ENCODE measurements around the gene PIP4K2B. TPM values are rescaled to one million over a fixed set of nuclear protein-coding genes. Genes with fewer than 3 reads are reported as not detected.
A peak's percentile ranks its signal among the peaks of the same experiment; 100 is the strongest.

The PIP4K2B gene
- total RNA-seq, 1 experiment from 2014 or later, result 42.3 TPM

- POLR2A ChIA-PET, result interaction anchor here (0.6 kb wide), 2 partner anchors 42 to 92 kb away, joined by 4 to 9 read pairs; no protein-coding TSS in a partner anchor
- intact Hi-C loops (cut with micrococcal nuclease; ENCODE audit: unreplicated experiment), result no loop called here
- Histone ChIP-seq H3K36me3 (ENCODE audit: control insufficient read depth, insufficient read depth, low read length) (peaks cover 9% of the 10 kb centered on the region), H3K27me3 (ENCODE audit: control insufficient read depth, insufficient read depth, low read length) (no peaks in the 10 kb centered on the region), H3K27ac (ENCODE audit: low read length) (peak within 1 kb of the TSS; percentile 96), H3K9me3 (ENCODE audit: control insufficient read depth, insufficient read depth, low read depth, low read length) (no peaks in the 10 kb centered on the region), H3K4me3 (ENCODE audit: low read depth in 2 of 2, low read length in 2 of 2) (peak within 1 kb of the TSS; percentile 76 to 90), H3K4me1 (ENCODE audit: control insufficient read depth, insufficient read depth, low read length) (no peaks in the 10 kb centered on the region)
- TF ChIP-seq REST (IDR thresholded peaks at IDR 0.05; ENCODE audit: insufficient read depth in 1 of 2, low read depth in 2 of 2, low read length in 1 of 2) (no peak), CTCF (IDR thresholded peaks at IDR 0.05) (no peak), TCF7L2 (IDR thresholded peaks at IDR 0.05; ENCODE audit: low read depth, low read length) (no peak), POLR2AphosphoS5 (IDR thresholded peaks at IDR 0.05; ENCODE audit: low read depth, low read length) (peak; percentile 77), SIN3A (IDR thresholded peaks at IDR 0.05; ENCODE audit: borderline replicate concordance, insufficient read depth, low read depth, low read length) (0 out of 2 replicates have a peak, but pooled peaks have one; percentile 47)
- no TSS peak for BruUV-seq (replicated peaks)
- CTCF ChIA-PET, result interaction anchor here (0.6 to 0.7 kb wide), 2 partner anchors 11 to 16 kb away, joined by 7 to 17 read pairs; no protein-coding TSS in a partner anchor
- ATAC-seq (peak; percentile 81), DNase-seq (ENCODE audit: low read depth, low spot score) (peak; percentile 91)
- in situ Hi-C loops (cut with HindIII; ENCODE audit: low pct_unique_long_range_greater_than_20kb, low sequenced_read_pairs), result no loop called here
Observed at GRCh38 chr17:38752308-38753070, 46.9 kb downstream of the PIP4K2B start, which contains the start of gene PSMB3. TSS of gene PSMB3 (plus strand) at chr17:38752741. CDS start at chr17:38752827, 86 bp downstream.

GRCh38 chr17:38751808-38752307 is 47.5 kb downstream of the PIP4K2B start:
- peak; percentile 25 for ATAC-seq
- intact Hi-C loops (cut with micrococcal nuclease; ENCODE audit: unreplicated experiment), result no loop called here

More at GRCh38 chr17:38751808-38752307, 47.5 kb downstream of the PIP4K2B start:
- DNase-seq (ENCODE audit: low read depth, low spot score), result no peak
- peak overlapping the region; percentile 96 for H3K27ac ChIP-seq (ENCODE audit: low read length)
- POLR2A ChIA-PET, result interaction anchor here (0.6 kb wide), 2 partner anchors 43 to 93 kb away, joined by 4 to 9 read pairs; no protein-coding TSS in a partner anchor
- H3K4me1 ChIP-seq (ENCODE audit: control insufficient read depth, insufficient read depth, low read length), result no peaks in the 10 kb centered on the region
- H3K36me3 ChIP-seq (ENCODE audit: control insufficient read depth, insufficient read depth, low read length), result peaks cover 9% of the 10 kb centered on the region
- in situ Hi-C loops (cut with HindIII; ENCODE audit: low pct_unique_long_range_greater_than_20kb, low sequenced_read_pairs), result no loop called here
- H3K9me3 ChIP-seq (ENCODE audit: control insufficient read depth, insufficient read depth, low read depth, low read length), result no peaks in the 10 kb centered on the region
- CTCF ChIA-PET, result interaction anchor here (0.6 to 0.7 kb wide), 2 partner anchors 12 to 16 kb away, joined by 7 to 17 read pairs; no protein-coding TSS in a partner anchor
- no TSS peak for BruUV-seq (replicated peaks)
- H3K4me3 ChIP-seq (ENCODE audit: low read depth in 2 of 2, low read length in 2 of 2), result peak overlapping the region; percentile 76 to 90
- H3K27me3 ChIP-seq (ENCODE audit: control insufficient read depth, insufficient read depth, low read length), result no peaks in the 10 kb centered on the region
- TF ChIP-seq CTCF (IDR thresholded peaks at IDR 0.05), result no peak
- TF ChIP-seq SIN3A (IDR thresholded peaks at IDR 0.05; ENCODE audit: borderline replicate concordance, insufficient read depth, low read depth, low read length), result no peak; the same call in 1 of the 2 replicates

All from Panc1 (cell line).